ENCODE measurements around the gene GSE1. TPM values are rescaled to one million over a fixed set of nuclear protein-coding genes. Genes with fewer than 3 reads are reported as not detected.

GSE1 gene
- total RNA-seq, 1 experiment from 2014 or later = 90.2 TPM

GRCh38 chr16:85678016-85678415, 64.9 kb downstream of the GSE1 start:
- no peaks in the 10 kb centered on the region for H3K27me3 ChIP-seq (ENCODE audit: insufficient read depth, low read length)
- H3K9me2 ChIP-seq (ENCODE audit: insufficient read depth) = no peaks in the 10 kb centered on the region
- H2AFZ ChIP-seq (ENCODE audit: low read depth, low read length, poor library complexity, severe bottlenecking) = no peak overlapping the region
- RAD21 ChIA-PET (ENCODE audit: low non-redundant PET in 1 of 2, low total read pairs in 2 of 2, uncharacterized antibody in 2 of 2, unreplicated experiment in 2 of 2) = no interaction called here
- no peak for DNase-seq (ENCODE audit: low read depth, low spot score)
- no peaks in the 10 kb centered on the region for H3K4me1 ChIP-seq (ENCODE audit: control insufficient read depth in 1 of 2, insufficient read depth in 2 of 2, low read length in 2 of 2)
- H3K4me3 ChIP-seq (replicated peaks in 1 of 2; ENCODE audit: low read depth in 1 of 2, low read length in 2 of 2) = no peak overlapping the region
- intact Hi-C loops (cut with micrococcal nuclease) = no loop called here
- H3K9me3 ChIP-seq (ENCODE audit: control insufficient read depth in 1 of 2, insufficient read depth in 1 of 2, low read depth in 1 of 2, low read length in 2 of 2) = no peaks in the 10 kb centered on the region
- POLR2A ChIA-PET = no interaction called here
- peaks cover 8% of the 10 kb centered on the region; the same call in 1 of the 2 replicates for H3K79me2 ChIP-seq (ENCODE audit: insufficient read depth, low read length)
- ATAC-seq = no peak
- no peak overlapping the region for H3K4me2 ChIP-seq (ENCODE audit: low read length)
- CTCF ChIA-PET = interaction anchor here (1.0 kb wide), 1 partner anchor 17 kb away, joined by 3 read pairs; no protein-coding TSS in a partner anchor
- TF ChIP-seq ZNF274 (IDR thresholded peaks at IDR 0.05; ENCODE audit: low read depth, low read length) = no peak
- no peak for TF ChIP-seq YY1 (IDR thresholded peaks at IDR 0.05; ENCODE audit: extremely low read depth, insufficient replicate concordance, low read depth, low read length)
- TF ChIP-seq ELF1 (IDR thresholded peaks at IDR 0.05; ENCODE audit: borderline replicate concordance, low read depth) = no peak
- TF ChIP-seq FOSL1 (IDR thresholded peaks at IDR 0.05; ENCODE audit: low read depth) = no peak
- TF ChIP-seq, protein P1, sequence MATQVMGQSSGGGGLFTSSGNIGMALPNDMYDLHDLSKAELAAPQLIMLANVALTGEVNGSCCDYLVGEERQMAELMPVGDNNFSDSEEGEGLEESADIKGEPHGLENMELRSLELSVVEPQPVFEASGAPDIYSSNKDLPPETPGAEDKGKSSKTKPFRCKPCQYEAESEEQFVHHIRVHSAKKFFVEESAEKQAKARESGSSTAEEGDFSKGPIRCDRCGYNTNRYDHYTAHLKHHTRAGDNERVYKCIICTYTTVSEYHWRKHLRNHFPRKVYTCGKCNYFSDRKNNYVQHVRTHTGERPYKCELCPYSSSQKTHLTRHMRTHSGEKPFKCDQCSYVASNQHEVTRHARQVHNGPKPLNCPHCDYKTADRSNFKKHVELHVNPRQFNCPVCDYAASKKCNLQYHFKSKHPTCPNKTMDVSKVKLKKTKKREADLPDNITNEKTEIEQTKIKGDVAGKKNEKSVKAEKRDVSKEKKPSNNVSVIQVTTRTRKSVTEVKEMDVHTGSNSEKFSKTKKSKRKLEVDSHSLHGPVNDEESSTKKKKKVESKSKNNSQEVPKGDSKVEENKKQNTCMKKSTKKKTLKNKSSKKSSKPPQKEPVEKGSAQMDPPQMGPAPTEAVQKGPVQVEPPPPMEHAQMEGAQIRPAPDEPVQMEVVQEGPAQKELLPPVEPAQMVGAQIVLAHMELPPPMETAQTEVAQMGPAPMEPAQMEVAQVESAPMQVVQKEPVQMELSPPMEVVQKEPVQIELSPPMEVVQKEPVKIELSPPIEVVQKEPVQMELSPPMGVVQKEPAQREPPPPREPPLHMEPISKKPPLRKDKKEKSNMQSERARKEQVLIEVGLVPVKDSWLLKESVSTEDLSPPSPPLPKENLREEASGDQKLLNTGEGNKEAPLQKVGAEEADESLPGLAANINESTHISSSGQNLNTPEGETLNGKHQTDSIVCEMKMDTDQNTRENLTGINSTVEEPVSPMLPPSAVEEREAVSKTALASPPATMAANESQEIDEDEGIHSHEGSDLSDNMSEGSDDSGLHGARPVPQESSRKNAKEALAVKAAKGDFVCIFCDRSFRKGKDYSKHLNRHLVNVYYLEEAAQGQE (IDR thresholded peaks at IDR 0.05; ENCODE audit: low read depth) = no peak
- no peak for TF ChIP-seq CTCF (IDR thresholded peaks at IDR 0.05 in 2 of 3, conservative IDR thresholded peaks at IDR 0.05 in 1 of 3; ENCODE audit: borderline replicate concordance in 1 of 3, insufficient read depth in 1 of 3, low read depth in 2 of 3, low read length in 2 of 3)
- TF ChIP-seq POLR2A (IDR thresholded peaks at IDR 0.05; ENCODE audit: borderline replicate concordance, extremely low read depth, insufficient read depth, insufficient read length) = no peak
- no peak for TF ChIP-seq SIN3A (IDR thresholded peaks at IDR 0.05; ENCODE audit: low read depth)
- TF ChIP-seq ATF3 (IDR thresholded peaks at IDR 0.05) = no peak
- TF ChIP-seq, protein P2, sequence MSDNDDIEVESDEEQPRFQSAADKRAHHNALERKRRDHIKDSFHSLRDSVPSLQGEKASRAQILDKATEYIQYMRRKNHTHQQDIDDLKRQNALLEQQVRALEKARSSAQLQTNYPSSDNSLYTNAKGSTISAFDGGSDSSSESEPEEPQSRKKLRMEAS (IDR thresholded peaks at IDR 0.05) = no peak
- TF ChIP-seq CBX3 (IDR thresholded peaks at IDR 0.05; ENCODE audit: low read depth) = no peak
- TF ChIP-seq RAD21 (IDR thresholded peaks at IDR 0.05; ENCODE audit: low read depth) = no peak
- TF ChIP-seq POLR2AphosphoS5 (IDR thresholded peaks at IDR 0.05; ENCODE audit: low read depth, low read length) = no peak
- TF ChIP-seq CEBPB (IDR thresholded peaks at IDR 0.05; ENCODE audit: low read depth) = no peak
- TF ChIP-seq EGR1 (IDR thresholded peaks at IDR 0.05; ENCODE audit: low read depth) = no peak
- TF ChIP-seq EZH2 (IDR thresholded peaks at IDR 0.05) = no peak
- TF ChIP-seq ZFX (IDR thresholded peaks at IDR 0.05) = no peak
- no peak for TF ChIP-seq SRF (IDR thresholded peaks at IDR 0.05; ENCODE audit: low read depth)
- peaks cover 59 to 71% of the 10 kb centered on the region in 2 experiments for H3K36me3 ChIP-seq (ENCODE audit: control insufficient read depth in 1 of 2, insufficient read depth in 2 of 2, low read length in 2 of 2)
- BruUV-seq (replicated peaks) = TSS peak; percentile 42
- H3K9ac ChIP-seq (ENCODE audit: low read length) = no peak overlapping the region
- no peak overlapping the region for H3K27ac ChIP-seq (ENCODE audit: low read depth, low read length)
- no peaks in the 10 kb centered on the region for H4K20me1 ChIP-seq (ENCODE audit: insufficient read depth)
